ENCODE results near the gene NMD3.
A peak's percentile ranks its signal among the peaks of the same experiment; 100 is the strongest.
"Not testable (repeated sequence)": the region's sequence is repeated elsewhere in the genome, so short reads cannot be mapped to it uniquely, and the experiment has no call there.

The NMD3 gene

GRCh38 chr3:161273589-161274218 lies 52.6 kb downstream of the NMD3 start:
- TF ChIP-seq, protein P1, sequence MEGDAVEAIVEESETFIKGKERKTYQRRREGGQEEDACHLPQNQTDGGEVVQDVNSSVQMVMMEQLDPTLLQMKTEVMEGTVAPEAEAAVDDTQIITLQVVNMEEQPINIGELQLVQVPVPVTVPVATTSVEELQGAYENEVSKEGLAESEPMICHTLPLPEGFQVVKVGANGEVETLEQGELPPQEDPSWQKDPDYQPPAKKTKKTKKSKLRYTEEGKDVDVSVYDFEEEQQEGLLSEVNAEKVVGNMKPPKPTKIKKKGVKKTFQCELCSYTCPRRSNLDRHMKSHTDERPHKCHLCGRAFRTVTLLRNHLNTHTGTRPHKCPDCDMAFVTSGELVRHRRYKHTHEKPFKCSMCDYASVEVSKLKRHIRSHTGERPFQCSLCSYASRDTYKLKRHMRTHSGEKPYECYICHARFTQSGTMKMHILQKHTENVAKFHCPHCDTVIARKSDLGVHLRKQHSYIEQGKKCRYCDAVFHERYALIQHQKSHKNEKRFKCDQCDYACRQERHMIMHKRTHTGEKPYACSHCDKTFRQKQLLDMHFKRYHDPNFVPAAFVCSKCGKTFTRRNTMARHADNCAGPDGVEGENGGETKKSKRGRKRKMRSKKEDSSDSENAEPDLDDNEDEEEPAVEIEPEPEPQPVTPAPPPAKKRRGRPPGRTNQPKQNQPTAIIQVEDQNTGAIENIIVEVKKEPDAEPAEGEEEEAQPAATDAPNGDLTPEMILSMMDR (IDR thresholded peaks at IDR 0.05): peak; percentile 63
- no peak overlapping the region for H3K27ac ChIP-seq
- no peak overlapping the region for H3K4me3 ChIP-seq
- no peak for DNase-seq (ENCODE audit: low spot score)

GRCh38 chr3:161274691-161275298 lies 53.7 kb downstream of the NMD3 start:
- Histone ChIP-seq H3K27ac (no peak overlapping the region), H3K4me3 (no peak overlapping the region)
- TF ChIP-seq, protein P1 (IDR thresholded peaks at IDR 0.05): peak; percentile 14
- no peak for DNase-seq (ENCODE audit: low spot score)

- no peak overlapping the region for H3K4me3 ChIP-seq
- no peak for DNase-seq (ENCODE audit: low spot score)
- TF ChIP-seq, protein P1 (IDR thresholded peaks at IDR 0.05): no peak
- H3K27ac ChIP-seq: no peak overlapping the region
These were observed 54.8 kb downstream of the NMD3 start for GRCh38 chr3:161275919-161276318.

DNA sequence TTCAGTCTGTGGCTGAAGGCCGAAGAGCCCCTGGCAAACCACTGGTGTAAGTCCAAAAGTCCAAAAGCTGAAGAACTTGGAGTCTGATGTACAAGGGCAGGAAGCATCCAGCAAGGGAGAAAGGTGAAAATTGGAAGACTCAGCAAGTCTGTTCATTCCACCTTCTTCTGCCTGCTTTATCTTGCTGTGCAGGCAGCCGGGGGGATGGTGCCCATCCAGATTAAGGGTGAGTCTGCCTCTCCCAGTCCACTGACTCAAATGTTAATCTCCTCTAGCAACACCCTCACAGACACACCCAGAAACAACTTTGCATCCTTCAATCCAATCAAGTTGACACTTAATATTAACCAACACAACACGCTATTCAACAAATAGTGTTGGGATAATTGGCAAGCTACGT lies 61.3 kb downstream of the NMD3 start:
- H3K27ac ChIP-seq; DNase-seq (ENCODE audit: low spot score); H3K4me3 ChIP-seq: not testable (repeated sequence)

- H3K4me3 ChIP-seq: no peak overlapping the region
- TF ChIP-seq, protein P1 (IDR thresholded peaks at IDR 0.05): no peak
- no peak for DNase-seq (ENCODE audit: low spot score)
- no peak overlapping the region for H3K27ac ChIP-seq
These were observed 63.9 kb downstream of the NMD3 start for GRCh38 chr3:161284989-161285388.

DNA sequence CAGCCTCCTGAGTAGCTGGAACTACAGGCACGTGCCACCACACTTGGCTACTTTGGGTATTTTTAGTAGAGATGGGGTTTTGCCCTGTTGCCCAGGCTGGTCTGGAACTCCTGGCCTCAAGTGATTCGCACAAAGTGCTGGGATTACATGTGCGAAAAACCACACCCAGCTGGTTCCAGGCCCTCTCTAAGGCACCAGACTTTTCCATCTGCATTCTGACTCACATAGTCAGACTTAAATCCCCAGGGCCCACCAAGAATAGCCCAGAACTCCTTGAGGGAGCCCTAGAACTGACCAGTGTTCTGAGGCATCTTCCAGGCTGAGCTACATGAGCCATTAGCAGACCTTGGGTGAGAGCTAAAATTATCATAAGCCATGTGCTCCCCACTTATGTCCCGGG lies 68.1 kb downstream of the NMD3 start:
- Histone ChIP-seq H3K27ac (no peak overlapping the region), H3K4me3 (no peak overlapping the region)
- TF ChIP-seq, protein P1 (IDR thresholded peaks at IDR 0.05): no peak
- DNase-seq (ENCODE audit: low spot score): no peak

GRCh38 chr3:161291191-161291901 lies 70.2 kb downstream of the NMD3 start:
- TF ChIP-seq, protein P1 (IDR thresholded peaks at IDR 0.05): no peak
- H3K27ac ChIP-seq: no peak overlapping the region
- no peak for DNase-seq (ENCODE audit: low spot score)
- H3K4me3 ChIP-seq: no peak overlapping the region

Measured in coronary artery (tissue), 2 donors.